SK-N-SH (cell line): ENCODE results near the gene DUSP15.

Source experiments
- CHD2 ChIP-seq: fragments of 150-350 bp; IDR thresholded peaks from 2 replicates; pipeline ENCODE4 v1.6.1; 2018; ENCODE audit warnings: low read length; ENCODE audit not compliant: partially characterized antibody
- EP300 ChIP-seq, 2 experiments: IDR thresholded peaks; 2 replicates each; pipeline versions ENCODE4 v1.4.0 to v1.6.1; 2012; ENCODE audit warnings: borderline replicate concordance in 1 of 2, low read depth in 1 of 2, low read length in 1 of 2
- GABPA ChIP-seq: IDR thresholded peaks from 2 replicates; pipeline ENCODE4 v1.4.0; 2012; ENCODE audit warnings: low read depth, mild to moderate bottlenecking
- GATA2 ChIP-seq: sonication (generic); formaldehyde crosslinking; IDR thresholded peaks from 2 replicates; pipeline ENCODE4 v1.5.0; 2020; ENCODE audit warnings: mild to moderate bottlenecking, missing genetic modification reagents
- JUND ChIP-seq: IDR thresholded peaks from 2 replicates; pipeline ENCODE4 v1.4.0; 2012
- MXI1 ChIP-seq: IDR thresholded peaks from 2 replicates; pipeline ENCODE4 v1.6.1; 2012; ENCODE audit warnings: mild to moderate bottlenecking, low read depth, low read length, improper control_type of control experiment
- PBX3 ChIP-seq: IDR thresholded peaks from 2 replicates; pipeline ENCODE4; 2012
- POLR2AphosphoS5 ChIP-seq: IDR thresholded peaks from 2 replicates; pipeline ENCODE4 v1.6.1; 2012; ENCODE audit warnings: low read depth, low read length
- RAD21 ChIP-seq: IDR thresholded peaks from 2 replicates; pipeline ENCODE4 v1.6.1; 2012; ENCODE audit warnings: mild to moderate bottlenecking, low read length
- SMC3 ChIP-seq: IDR thresholded peaks from 2 replicates; pipeline ENCODE4 v1.6.1; 2012; ENCODE audit warnings: low read depth, low read length, improper control_type of control experiment
- USF1 ChIP-seq: IDR thresholded peaks from 2 replicates; pipeline ENCODE4 v1.4.0; 2012; ENCODE audit warnings: low read depth, borderline replicate concordance
- TF ChIP-seq, protein P1 (sequence below): fragments of 200-600 bp; sonication (generic); IDR thresholded peaks from 2 replicates; pipeline ENCODE4 v1.6.1; 2017; ENCODE audit warnings: antibody characterized with exemption, mild to moderate bottlenecking, moderate library complexity
- TF ChIP-seq, protein P2 (sequence below): IDR thresholded peaks from 2 replicates; pipeline ENCODE4 v1.4.0; 2012; ENCODE audit warnings: low read depth

DNA sequence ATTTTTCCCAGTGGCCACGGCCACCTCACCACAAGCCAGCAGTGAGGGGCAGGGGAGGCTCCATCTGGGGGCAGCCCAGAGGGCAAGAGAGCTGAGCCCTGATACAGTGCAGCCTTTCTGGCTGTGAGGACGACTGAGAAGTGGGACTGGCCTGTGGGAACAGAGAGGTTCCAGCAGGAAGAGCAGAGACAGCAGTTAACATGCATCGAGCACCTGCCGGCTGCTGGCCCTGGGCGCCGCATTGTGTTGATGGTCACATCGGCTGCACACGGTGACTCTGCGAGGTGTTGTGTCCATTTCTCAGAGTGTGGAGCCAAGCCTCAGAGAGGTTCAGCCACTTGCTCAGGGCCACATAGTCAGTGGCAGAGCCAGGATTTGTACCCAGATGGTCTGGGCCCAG, 34.8 kb downstream of the DUSP15 start:
- TF ChIP-seq, protein P1, sequence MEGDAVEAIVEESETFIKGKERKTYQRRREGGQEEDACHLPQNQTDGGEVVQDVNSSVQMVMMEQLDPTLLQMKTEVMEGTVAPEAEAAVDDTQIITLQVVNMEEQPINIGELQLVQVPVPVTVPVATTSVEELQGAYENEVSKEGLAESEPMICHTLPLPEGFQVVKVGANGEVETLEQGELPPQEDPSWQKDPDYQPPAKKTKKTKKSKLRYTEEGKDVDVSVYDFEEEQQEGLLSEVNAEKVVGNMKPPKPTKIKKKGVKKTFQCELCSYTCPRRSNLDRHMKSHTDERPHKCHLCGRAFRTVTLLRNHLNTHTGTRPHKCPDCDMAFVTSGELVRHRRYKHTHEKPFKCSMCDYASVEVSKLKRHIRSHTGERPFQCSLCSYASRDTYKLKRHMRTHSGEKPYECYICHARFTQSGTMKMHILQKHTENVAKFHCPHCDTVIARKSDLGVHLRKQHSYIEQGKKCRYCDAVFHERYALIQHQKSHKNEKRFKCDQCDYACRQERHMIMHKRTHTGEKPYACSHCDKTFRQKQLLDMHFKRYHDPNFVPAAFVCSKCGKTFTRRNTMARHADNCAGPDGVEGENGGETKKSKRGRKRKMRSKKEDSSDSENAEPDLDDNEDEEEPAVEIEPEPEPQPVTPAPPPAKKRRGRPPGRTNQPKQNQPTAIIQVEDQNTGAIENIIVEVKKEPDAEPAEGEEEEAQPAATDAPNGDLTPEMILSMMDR: no peak
- TF ChIP-seq, protein P2, sequence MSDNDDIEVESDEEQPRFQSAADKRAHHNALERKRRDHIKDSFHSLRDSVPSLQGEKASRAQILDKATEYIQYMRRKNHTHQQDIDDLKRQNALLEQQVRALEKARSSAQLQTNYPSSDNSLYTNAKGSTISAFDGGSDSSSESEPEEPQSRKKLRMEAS: no peak
- TF ChIP-seq EP300 (IDR thresholded peaks at IDR 0.05; ENCODE audit: borderline replicate concordance in 1 of 2, low read depth in 1 of 2, low read length in 1 of 2) (no peak), RAD21 (no peak), POLR2AphosphoS5 (no peak), USF1 (no peak), CHD2 (no peak), SMC3 (no peak; the same call in 1 of the 2 replicates), PBX3 (no peak), MXI1 (no peak), GABPA (no peak), GATA2 (CRISPR knock-in tag) (no peak), JUND (no peak)
